ENCODE measurements around the gene PON3. TPM values are rescaled to one million over a fixed set of nuclear protein-coding genes. Genes with fewer than 3 reads are reported as not detected.

The PON3 gene
- total RNA-seq, 1 donor from 2014 or later = not detected

GRCh38 chr7:95441042-95441823 is 45.1 kb upstream of the PON3 start:
- H3K4me2 ChIP-seq (ENCODE audit: low read length) = no peak overlapping the region
- Mint-ChIP-seq H3K27me3 (ENCODE audit: low read depth, unreplicated experiment) (peaks cover 4% of the 10 kb centered on the region), H3K4me3 (ENCODE audit: unreplicated experiment) (no peak overlapping the region), H3K36me3 (ENCODE audit: low read depth, unreplicated experiment) (no peaks in the 10 kb centered on the region), H3K9me3 (ENCODE audit: unreplicated experiment) (no peaks in the 10 kb centered on the region), H3K4me1 (ENCODE audit: low read depth, unreplicated experiment) (peaks cover 17% of the 10 kb centered on the region), H3K27ac (ENCODE audit: unreplicated experiment) (peak overlapping the region; percentile 85)
- no peak overlapping the region for H3K4me3 ChIP-seq (ENCODE audit: insufficient read depth, low read depth, low read length)
- DNase-seq (ENCODE audit: low read depth) = peak; percentile 52
- no peaks in the 10 kb centered on the region for H3K79me2 ChIP-seq (ENCODE audit: insufficient read depth, low read length)
- H4K20me1 ChIP-seq (ENCODE audit: insufficient read depth, low read length) = no peaks in the 10 kb centered on the region
- FAIRE-seq = no peak
- no peak for TF ChIP-seq CTCF (IDR thresholded peaks at IDR 0.05; ENCODE audit: insufficient read depth, low read depth, low read length)
- TF ChIP-seq EZH2 (IDR thresholded peaks at IDR 0.05; ENCODE audit: insufficient read depth, low read length) = no peak
- no peak overlapping the region for H2AFZ ChIP-seq (ENCODE audit: low read depth, low read length)
- no peaks in the 10 kb centered on the region for H3K9me3 ChIP-seq (ENCODE audit: insufficient read depth, low read depth, low read length)
- H3K27ac ChIP-seq (ENCODE audit: low read depth, low read length) = no peak overlapping the region
- no peaks in the 10 kb centered on the region for H3K36me3 ChIP-seq (ENCODE audit: insufficient read depth, low read length)
- no peaks in the 10 kb centered on the region for H3K4me1 ChIP-seq (ENCODE audit: insufficient read depth, low read length)
- H3K27me3 ChIP-seq (ENCODE audit: insufficient read depth, low read length) = no peaks in the 10 kb centered on the region
- no peak overlapping the region for H3K9ac ChIP-seq (ENCODE audit: low read length)

DNA sequence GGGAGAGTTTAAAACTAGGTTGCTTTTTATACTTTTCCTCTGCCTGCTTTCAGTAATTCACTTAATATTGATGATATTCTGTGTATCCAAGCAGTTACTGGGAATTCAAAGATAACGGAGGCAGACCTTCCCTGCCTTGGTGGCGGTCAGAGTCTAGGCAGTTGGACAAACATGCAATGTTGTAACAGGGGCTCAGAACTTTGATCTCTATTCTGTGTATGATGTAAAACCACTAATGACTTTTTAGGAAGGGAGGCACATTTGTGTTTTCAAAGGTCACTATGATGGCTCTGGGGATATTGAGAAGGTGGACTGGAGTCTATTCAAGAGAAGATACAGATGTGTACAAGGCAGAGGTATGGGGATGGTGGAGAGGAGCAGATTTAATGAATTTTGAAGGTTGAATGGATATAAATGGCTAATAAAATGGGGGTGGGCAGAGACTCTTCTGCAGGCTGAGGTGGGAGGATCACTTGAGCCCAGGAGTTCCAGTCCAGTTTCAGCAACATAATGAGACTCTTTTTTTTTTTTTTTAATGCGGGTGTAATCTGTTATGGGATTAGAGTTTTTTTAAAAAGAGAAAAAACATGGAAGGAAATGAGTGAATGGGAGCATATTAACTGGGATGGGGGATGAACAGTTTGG is 44.3 kb upstream of the PON3 start:
- Histone ChIP-seq H3K4me1 (ENCODE audit: insufficient read depth, low read length) (no peaks in the 10 kb centered on the region), H3K36me3 (ENCODE audit: insufficient read depth, low read length) (no peaks in the 10 kb centered on the region), H3K27ac (ENCODE audit: low read depth, low read length) (no peak overlapping the region), H4K20me1 (ENCODE audit: insufficient read depth, low read length) (no peaks in the 10 kb centered on the region), H3K27me3 (ENCODE audit: insufficient read depth, low read length) (no peaks in the 10 kb centered on the region), H3K9me3 (ENCODE audit: insufficient read depth, low read depth, low read length) (no peaks in the 10 kb centered on the region), H3K4me2 (ENCODE audit: low read length) (no peak overlapping the region), H3K4me3 (ENCODE audit: insufficient read depth, low read depth, low read length) (no peak overlapping the region), H2AFZ (ENCODE audit: low read depth, low read length) (no peak overlapping the region), H3K79me2 (ENCODE audit: insufficient read depth, low read length) (no peaks in the 10 kb centered on the region), H3K9ac (ENCODE audit: low read length) (no peak overlapping the region)
- TF ChIP-seq EZH2 (IDR thresholded peaks at IDR 0.05; ENCODE audit: insufficient read depth, low read length) (no peak), CTCF (IDR thresholded peaks at IDR 0.05; ENCODE audit: insufficient read depth, low read depth, low read length) (no peak)
- no peaks in the 10 kb centered on the region for H3K36me3 Mint-ChIP-seq (ENCODE audit: low read depth, unreplicated experiment)
- no peaks in the 10 kb centered on the region for H3K9me3 Mint-ChIP-seq (ENCODE audit: unreplicated experiment)
- DNase-seq (ENCODE audit: low read depth) (no peak), FAIRE-seq (no peak)
- H3K4me1 Mint-ChIP-seq (ENCODE audit: low read depth, unreplicated experiment) = peaks cover 18% of the 10 kb centered on the region
- H3K27me3 Mint-ChIP-seq (ENCODE audit: low read depth, unreplicated experiment) = peaks cover 4% of the 10 kb centered on the region
- H3K4me3 Mint-ChIP-seq (ENCODE audit: unreplicated experiment) = no peak overlapping the region
- H3K27ac Mint-ChIP-seq (ENCODE audit: unreplicated experiment) = peak overlapping the region; percentile 85

DNA sequence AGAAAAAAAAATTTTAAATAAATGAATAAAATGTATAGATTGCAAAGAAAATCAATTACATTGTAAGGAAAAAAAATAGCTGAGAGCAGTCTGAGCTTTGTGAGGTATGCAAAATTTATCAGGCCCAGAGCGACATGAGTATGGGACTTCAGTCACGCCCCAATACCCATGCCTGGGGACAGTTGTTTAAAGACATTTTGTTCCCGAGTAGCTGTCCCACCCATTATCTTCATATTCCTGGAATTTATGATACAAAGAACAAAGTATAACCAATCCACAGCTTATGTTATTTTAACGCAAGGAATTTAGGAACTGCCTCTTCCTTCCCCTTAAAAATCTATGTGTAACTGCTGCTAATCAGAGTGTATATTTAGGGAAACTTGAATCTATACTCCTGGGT is 40.2 kb upstream of the PON3 start:
- Histone ChIP-seq H4K20me1 (ENCODE audit: insufficient read depth, low read length) (no peaks in the 10 kb centered on the region), H3K4me2 (ENCODE audit: low read length) (no peak overlapping the region), H3K79me2 (ENCODE audit: insufficient read depth, low read length) (peaks cover 26% of the 10 kb centered on the region), H3K4me3 (ENCODE audit: insufficient read depth, low read depth, low read length) (no peak overlapping the region), H3K27ac (ENCODE audit: low read depth, low read length) (no peak overlapping the region), H3K4me1 (ENCODE audit: insufficient read depth, low read length) (peaks cover 5% of the 10 kb centered on the region), H3K36me3 (ENCODE audit: insufficient read depth, low read length) (no peaks in the 10 kb centered on the region), H3K9ac (ENCODE audit: low read length) (no peak overlapping the region), H3K9me3 (ENCODE audit: insufficient read depth, low read depth, low read length) (no peaks in the 10 kb centered on the region), H3K27me3 (ENCODE audit: insufficient read depth, low read length) (no peaks in the 10 kb centered on the region), H2AFZ (ENCODE audit: low read depth, low read length) (no peak overlapping the region)
- peaks cover 2% of the 10 kb centered on the region for H3K36me3 Mint-ChIP-seq (ENCODE audit: low read depth, unreplicated experiment)
- H3K27me3 Mint-ChIP-seq (ENCODE audit: low read depth, unreplicated experiment) = no peaks in the 10 kb centered on the region
- no peaks in the 10 kb centered on the region for H3K9me3 Mint-ChIP-seq (ENCODE audit: unreplicated experiment)
- H3K4me1 Mint-ChIP-seq (ENCODE audit: low read depth, unreplicated experiment) = peaks cover 21% of the 10 kb centered on the region
- no peak overlapping the region for H3K27ac Mint-ChIP-seq (ENCODE audit: unreplicated experiment)
- FAIRE-seq (no peak), DNase-seq (ENCODE audit: low read depth) (no peak)
- H3K4me3 Mint-ChIP-seq (ENCODE audit: unreplicated experiment) = no peak overlapping the region
- TF ChIP-seq EZH2 (IDR thresholded peaks at IDR 0.05; ENCODE audit: insufficient read depth, low read length) (no peak), CTCF (IDR thresholded peaks at IDR 0.05; ENCODE audit: insufficient read depth, low read depth, low read length) (no peak)
